A673 (cell line): ENCODE results near the gene RASL12.

Source experiments
- CTCF ChIP-seq: fragments of 300-800, 200-600 bp; sonication (generic); conservative IDR thresholded peaks from 2 replicates; pipeline ENCODE4 v1.5.1; 2017; ENCODE audit warnings: low read depth, mild to moderate bottlenecking, antibody characterized with exemption, low read length, moderate library complexity, mixed read lengths
- EZH2 ChIP-seq: fragments of 200-600 bp; sonication (generic); IDR thresholded peaks from 2 replicates; pipeline ENCODE4 v1.6.1; 2017; ENCODE audit warnings: borderline replicate concordance, low read depth, mild to moderate bottlenecking, mixed read lengths, antibody characterized with exemption, low read length; ENCODE audit not compliant: poor library complexity, severe bottlenecking

GRCh38 chr15:65055201-65055870 is 12.5 kb downstream of the RASL12 start:
- TF ChIP-seq CTCF (no peak), EZH2 (no peak)
